ENCODE data around the gene HABP4. TPM values are rescaled to one million over a fixed set of nuclear protein-coding genes. Genes with fewer than 3 reads are reported as not detected.

Gene HABP4
- total and polyA plus RNA-seq, 9 of the 15 experiments (the other 6 are each of a cell fraction or from before 2014, with no cell fraction given): 0.38 to 2.4 (median 1.9) TPM

DNA sequence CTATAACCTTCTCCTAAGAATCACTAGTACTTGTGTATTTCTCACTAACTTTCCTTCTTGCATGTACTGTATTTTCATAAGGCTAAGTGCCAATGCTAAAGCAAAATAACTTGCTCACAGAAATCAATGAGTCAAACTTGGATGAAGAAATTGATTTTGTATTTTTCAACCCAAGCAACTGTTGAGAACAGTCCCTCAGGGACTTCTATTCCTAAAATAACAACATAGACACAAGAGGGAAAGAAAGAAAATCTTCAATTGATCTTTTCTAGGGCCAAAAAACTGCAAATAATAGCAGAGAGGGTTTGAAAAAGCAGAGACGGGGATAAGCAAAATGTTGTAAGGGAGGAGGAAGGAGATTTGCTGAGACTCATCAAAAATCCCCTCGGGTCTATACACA lies 69.8 kb downstream of the HABP4 start (continued):
- TF ChIP-seq, protein P1, sequence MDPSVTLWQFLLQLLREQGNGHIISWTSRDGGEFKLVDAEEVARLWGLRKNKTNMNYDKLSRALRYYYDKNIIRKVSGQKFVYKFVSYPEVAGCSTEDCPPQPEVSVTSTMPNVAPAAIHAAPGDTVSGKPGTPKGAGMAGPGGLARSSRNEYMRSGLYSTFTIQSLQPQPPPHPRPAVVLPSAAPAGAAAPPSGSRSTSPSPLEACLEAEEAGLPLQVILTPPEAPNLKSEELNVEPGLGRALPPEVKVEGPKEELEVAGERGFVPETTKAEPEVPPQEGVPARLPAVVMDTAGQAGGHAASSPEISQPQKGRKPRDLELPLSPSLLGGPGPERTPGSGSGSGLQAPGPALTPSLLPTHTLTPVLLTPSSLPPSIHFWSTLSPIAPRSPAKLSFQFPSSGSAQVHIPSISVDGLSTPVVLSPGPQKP (CRISPR knock-in tag; IDR thresholded peaks at IDR 0.05): no peak

DNA sequence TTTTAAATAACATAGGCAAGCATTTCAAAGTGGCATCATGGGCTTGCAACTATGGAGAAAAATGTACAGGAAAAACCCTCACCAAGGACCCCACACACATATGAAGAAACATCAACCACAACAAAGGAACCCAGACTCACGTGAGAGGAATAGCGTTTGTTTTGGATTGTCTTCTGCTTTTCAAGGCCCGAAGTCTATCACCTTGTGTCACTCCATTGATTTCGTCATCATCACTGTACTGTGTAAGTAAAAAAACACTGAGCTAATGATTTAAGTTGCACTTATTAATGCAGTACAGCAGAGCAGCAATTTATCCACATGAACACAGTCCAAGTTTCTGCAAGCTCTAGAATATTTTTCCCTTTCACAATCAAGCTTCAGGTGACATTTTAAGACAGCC lies 72.4 kb downstream of the HABP4 start:
- no peak overlapping the region for H3K27ac ChIP-seq (ENCODE audit: extremely low read depth, low read depth, low read length)
- ATAC-seq (no peak), FAIRE-seq (no peak), DNase-seq (ENCODE audit: extremely low read depth in 1 of 4, low spot score in 3 of 4) (no peak)
- intact Hi-C loops (cut with micrococcal nuclease): no loop called here
- in situ Hi-C loops (cut with MboI): no loop called here
- H3K4me1 ChIP-seq (replicated peaks in 1 of 2; ENCODE audit: control insufficient read depth in 2 of 2, insufficient read depth in 2 of 2, low read length in 2 of 2): no peaks in the 10 kb centered on the region
- H4K20me1 ChIP-seq (replicated peaks; ENCODE audit: control insufficient read depth, insufficient read depth, low read length): no peaks in the 10 kb centered on the region
- CTCF ChIA-PET (ENCODE audit: low intra/inter-chr PET ratio): no interaction called here
- TF ChIP-seq ZNF274 (IDR thresholded peaks at IDR 0.05; ENCODE audit: borderline replicate concordance, low read depth, low read length) (no peak), CEBPG (CRISPR knock-in tag; IDR thresholded peaks at IDR 0.05) (no peak), CEBPG (tag; conservative IDR thresholded peaks at IDR 0.05 in 1 of 2, IDR thresholded peaks at IDR 0.05 in 1 of 2) (0 out of 4 replicates have a peak, but pooled peaks of 1 of the 2 experiments have one; percentile 19), ARHGAP35 (IDR thresholded peaks at IDR 0.05; ENCODE audit: partially characterized antibody) (no peak), ZNF175 (CRISPR knock-in tag; IDR thresholded peaks at IDR 0.05; ENCODE audit: low read depth) (no peak), RB1 (IDR thresholded peaks at IDR 0.05; ENCODE audit: low read depth) (no peak), MTA3 (IDR thresholded peaks at IDR 0.05; ENCODE audit: borderline replicate concordance) (no peak), CEBPB (tag; IDR thresholded peaks at IDR 0.05) (peak; percentile 65)
- TF ChIP-seq, protein P2, sequence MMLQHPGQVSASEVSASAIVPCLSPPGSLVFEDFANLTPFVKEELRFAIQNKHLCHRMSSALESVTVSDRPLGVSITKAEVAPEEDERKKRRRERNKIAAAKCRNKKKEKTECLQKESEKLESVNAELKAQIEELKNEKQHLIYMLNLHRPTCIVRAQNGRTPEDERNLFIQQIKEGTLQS (IDR thresholded peaks at IDR 0.05): peak; percentile 72
- TF ChIP-seq, protein P2 (CRISPR knock-in tag; conservative IDR thresholded peaks at IDR 0.05): no peak
- TF ChIP-seq, protein P3, sequence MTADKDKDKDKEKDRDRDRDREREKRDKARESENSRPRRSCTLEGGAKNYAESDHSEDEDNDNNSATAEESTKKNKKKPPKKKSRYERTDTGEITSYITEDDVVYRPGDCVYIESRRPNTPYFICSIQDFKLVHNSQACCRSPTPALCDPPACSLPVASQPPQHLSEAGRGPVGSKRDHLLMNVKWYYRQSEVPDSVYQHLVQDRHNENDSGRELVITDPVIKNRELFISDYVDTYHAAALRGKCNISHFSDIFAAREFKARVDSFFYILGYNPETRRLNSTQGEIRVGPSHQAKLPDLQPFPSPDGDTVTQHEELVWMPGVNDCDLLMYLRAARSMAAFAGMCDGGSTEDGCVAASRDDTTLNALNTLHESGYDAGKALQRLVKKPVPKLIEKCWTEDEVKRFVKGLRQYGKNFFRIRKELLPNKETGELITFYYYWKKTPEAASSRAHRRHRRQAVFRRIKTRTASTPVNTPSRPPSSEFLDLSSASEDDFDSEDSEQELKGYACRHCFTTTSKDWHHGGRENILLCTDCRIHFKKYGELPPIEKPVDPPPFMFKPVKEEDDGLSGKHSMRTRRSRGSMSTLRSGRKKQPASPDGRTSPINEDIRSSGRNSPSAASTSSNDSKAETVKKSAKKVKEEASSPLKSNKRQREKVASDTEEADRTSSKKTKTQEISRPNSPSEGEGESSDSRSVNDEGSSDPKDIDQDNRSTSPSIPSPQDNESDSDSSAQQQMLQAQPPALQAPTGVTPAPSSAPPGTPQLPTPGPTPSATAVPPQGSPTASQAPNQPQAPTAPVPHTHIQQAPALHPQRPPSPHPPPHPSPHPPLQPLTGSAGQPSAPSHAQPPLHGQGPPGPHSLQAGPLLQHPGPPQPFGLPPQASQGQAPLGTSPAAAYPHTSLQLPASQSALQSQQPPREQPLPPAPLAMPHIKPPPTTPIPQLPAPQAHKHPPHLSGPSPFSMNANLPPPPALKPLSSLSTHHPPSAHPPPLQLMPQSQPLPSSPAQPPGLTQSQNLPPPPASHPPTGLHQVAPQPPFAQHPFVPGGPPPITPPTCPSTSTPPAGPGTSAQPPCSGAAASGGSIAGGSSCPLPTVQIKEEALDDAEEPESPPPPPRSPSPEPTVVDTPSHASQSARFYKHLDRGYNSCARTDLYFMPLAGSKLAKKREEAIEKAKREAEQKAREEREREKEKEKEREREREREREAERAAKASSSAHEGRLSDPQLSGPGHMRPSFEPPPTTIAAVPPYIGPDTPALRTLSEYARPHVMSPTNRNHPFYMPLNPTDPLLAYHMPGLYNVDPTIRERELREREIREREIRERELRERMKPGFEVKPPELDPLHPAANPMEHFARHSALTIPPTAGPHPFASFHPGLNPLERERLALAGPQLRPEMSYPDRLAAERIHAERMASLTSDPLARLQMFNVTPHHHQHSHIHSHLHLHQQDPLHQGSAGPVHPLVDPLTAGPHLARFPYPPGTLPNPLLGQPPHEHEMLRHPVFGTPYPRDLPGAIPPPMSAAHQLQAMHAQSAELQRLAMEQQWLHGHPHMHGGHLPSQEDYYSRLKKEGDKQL (CRISPR knock-in tag; IDR thresholded peaks at IDR 0.05; ENCODE audit: borderline replicate concordance): no peak
- H3K79me2 ChIP-seq (ENCODE audit: control insufficient read depth, insufficient read depth, low read length): no peaks in the 10 kb centered on the region
- no peak overlapping the region for H2AFZ ChIP-seq (ENCODE audit: low read depth, low read length)
- no peak overlapping the region for H3K9ac ChIP-seq (ENCODE audit: insufficient read depth in 1 of 2, low read depth in 2 of 2, low read length in 2 of 2)
- no peaks in the 10 kb centered on the region for H3K36me3 ChIP-seq (ENCODE audit: control insufficient read depth, insufficient read depth, low read length)
- no peaks in the 10 kb centered on the region for H3K9me1 ChIP-seq (ENCODE audit: control insufficient read depth, insufficient read depth, low read length)
- H3K27me3 ChIP-seq (ENCODE audit: control insufficient read depth in 2 of 2, insufficient read depth in 2 of 2, low read length in 2 of 2): no peaks in the 10 kb centered on the region
- BruUV-seq (replicated peaks): no TSS peak
- H3K9me3 ChIP-seq (replicated peaks; ENCODE audit: control insufficient read depth, insufficient read depth, low read depth, low read length): no peaks in the 10 kb centered on the region
- no peak overlapping the region for H3K4me3 ChIP-seq
- WGBS (ENCODE audit: insufficient coverage, low coverage, missing lambda C conversion rate): 7% methylated on average over 4 of the region's 4 CpGs
- no peak overlapping the region for H3K4me2 ChIP-seq (ENCODE audit: insufficient read depth, low read length)
- POLR2A ChIA-PET: interaction anchor here (1.0 to 1.1 kb wide), 2 partner anchors 18 to 19 kb away, joined by 3 read pairs; no protein-coding TSS in a partner anchor
